HEK293 (cell line): Measurements from ENCODE around the gene ZNF618.

ENCODE experiments used
- CTCF ChIA-PET: fragments of 350-600 bp; formaldehyde crosslinking; extraction: SDS; loops from one replicate; lab custom pipeline; 2021; ENCODE audit warnings: antibody characterized with exemption; lab: Yijun Ruan, JAX
- POLR2A ChIA-PET: fragments of 300-600 bp; formaldehyde crosslinking; extraction: SDS; loops from one replicate; lab custom pipeline; 2020; ENCODE audit warnings: antibody characterized with exemption, inconsistent platforms; lab: Yijun Ruan, JAX
- H3K27ac ChIP-seq: fragments of 200-500 bp; sonication (Bioruptor generic); 2 replicates; pipeline ENCODE4 v1.5.1; 2014; ENCODE audit warnings: low read depth, low read length, control low read depth, inconsistent platforms; ENCODE audit errors: extremely low read depth
- H3K36me3 ChIP-seq, 2 experiments: fragments of 200-500 bp in 1 of 2; sonication (Bioruptor generic) in 1 of 2; 1 replicate in 1 of 2; 2 replicates in 1 of 2; pipeline ENCODE4 v1.5.1; 2014 to 2017; ENCODE audit warnings: inconsistent platforms in 2 of 2, low read length in 2 of 2; ENCODE audit not compliant: control insufficient read depth in 2 of 2, insufficient read depth in 1 of 2
- H3K4me1 ChIP-seq: fragments of 200-500 bp; sonication (Bioruptor generic); 2 replicates; pipeline ENCODE4 v1.5.1; 2014; ENCODE audit warnings: mild to moderate bottlenecking, low read length, inconsistent platforms; ENCODE audit not compliant: control insufficient read depth, insufficient read depth
- H3K4me3 ChIP-seq: 2 replicates; pipeline ENCODE4 v1.5.1; 2011; ENCODE audit warnings: low read depth, mild to moderate bottlenecking, control low read depth, low read length, moderate library complexity
- H3K9me3 ChIP-seq: fragments of 200-500 bp; sonication (Bioruptor generic); 2 replicates; pipeline ENCODE4 v1.5.1; 2014; ENCODE audit warnings: low read depth, low read length, inconsistent platforms; ENCODE audit not compliant: control insufficient read depth, insufficient read depth
- KLF7 ChIP-seq: fragments of 450-650 bp; formaldehyde crosslinking; IDR thresholded peaks from 2 replicates; pipeline ENCODE4 v1.5.1; 2016; ENCODE audit warnings: missing biosample characterization, missing genetic modification characterization, borderline replicate concordance
- MYNN ChIP-seq: fragments of 450-650 bp; formaldehyde crosslinking; IDR thresholded peaks from 2 replicates; pipeline ENCODE4 v1.5.1; 2016; ENCODE audit warnings: missing biosample characterization, missing genetic modification characterization, borderline replicate concordance
- MZF1 ChIP-seq: fragments of 450-650 bp; formaldehyde crosslinking; IDR thresholded peaks from 2 replicates; pipeline ENCODE4 v1.5.1; 2017; ENCODE audit warnings: missing biosample characterization, missing genetic modification characterization, borderline replicate concordance
- SP7 ChIP-seq: fragments of 450-650 bp; formaldehyde crosslinking; IDR thresholded peaks from 2 replicates; pipeline ENCODE4 v1.5.1; 2016; ENCODE audit warnings: missing biosample characterization, missing genetic modification characterization
- YY1 ChIP-seq: fragments of 450-650 bp; formaldehyde crosslinking; IDR thresholded peaks from 2 replicates; pipeline ENCODE4 v1.5.1; 2018; ENCODE audit warnings: missing biosample characterization, missing genetic modification characterization
- ZBTB1 ChIP-seq: fragments of 450-650 bp; formaldehyde crosslinking; IDR thresholded peaks from 2 replicates; pipeline ENCODE4 v1.5.1; 2016; ENCODE audit warnings: missing biosample characterization, missing genetic modification characterization
- ZNF138 ChIP-seq: fragments of 450-650 bp; formaldehyde crosslinking; IDR thresholded peaks from 2 replicates; pipeline ENCODE4 v1.5.1; 2016; ENCODE audit warnings: missing biosample characterization, missing genetic modification characterization, borderline replicate concordance
- ZNF248 ChIP-seq: fragments of 450-650 bp; formaldehyde crosslinking; IDR thresholded peaks from 2 replicates; pipeline ENCODE4 v1.5.1; 2017; ENCODE audit warnings: missing biosample characterization, missing genetic modification characterization
- ZNF311 ChIP-seq: fragments of 450-650 bp; formaldehyde crosslinking; IDR thresholded peaks from 2 replicates; pipeline ENCODE4 v1.5.1; 2017; ENCODE audit warnings: missing biosample characterization, missing genetic modification characterization, borderline replicate concordance
- ZNF37A ChIP-seq: fragments of 450-650 bp; IDR thresholded peaks from 2 replicates; pipeline ENCODE4 v1.5.1; 2018; ENCODE audit warnings: missing biosample characterization, missing genetic modification characterization
- ZNF549 ChIP-seq: fragments of 450-650 bp; IDR thresholded peaks from 2 replicates; pipeline ENCODE4 v1.5.1; 2018; ENCODE audit warnings: missing biosample characterization, missing genetic modification characterization, mild to moderate bottlenecking, inconsistent platforms, moderate library complexity
- ZNF707 ChIP-seq: fragments of 450-650 bp; formaldehyde crosslinking; IDR thresholded peaks from 2 replicates; pipeline ENCODE4 v1.5.1; 2016; ENCODE audit warnings: missing biosample characterization, missing genetic modification characterization
- ZNF776 ChIP-seq: fragments of 450-650 bp; formaldehyde crosslinking; IDR thresholded peaks from 2 replicates; pipeline ENCODE4 v1.5.0; 2017; ENCODE audit warnings: missing biosample characterization, missing genetic modification characterization, borderline replicate concordance
- ZSCAN16 ChIP-seq: fragments of 450-650 bp; formaldehyde crosslinking; IDR thresholded peaks from 2 replicates; pipeline ENCODE4 v1.5.1; 2016; ENCODE audit warnings: missing biosample characterization, missing genetic modification characterization
- TF ChIP-seq, protein P1 (sequence below): fragments of 450-650 bp; formaldehyde crosslinking; IDR thresholded peaks from 2 replicates; pipeline ENCODE4 v1.5.1; 2016; ENCODE audit warnings: missing biosample characterization, missing genetic modification characterization, borderline replicate concordance
- TF ChIP-seq, protein P2 (sequence below): fragments of 450-650 bp; formaldehyde crosslinking; IDR thresholded peaks from 2 replicates; pipeline ENCODE4 v1.5.1; 2016; ENCODE audit warnings: missing biosample characterization, missing genetic modification characterization, low read depth
- TF ChIP-seq, protein P3 (sequence below): fragments of 450-650 bp; IDR thresholded peaks from 2 replicates; pipeline ENCODE4 v1.5.1; 2018; ENCODE audit warnings: missing biosample characterization, missing genetic modification characterization
- TF ChIP-seq, protein P4 (sequence below): fragments of 450-650 bp; formaldehyde crosslinking; IDR thresholded peaks from 2 replicates; pipeline ENCODE4 v1.5.1; 2016; ENCODE audit warnings: missing biosample characterization, missing genetic modification characterization, borderline replicate concordance
- TF ChIP-seq, protein P5 (sequence below): fragments of 450-650 bp; formaldehyde crosslinking; optimal IDR thresholded peaks from 2 replicates; pipeline ENCODE3; 2016; ENCODE audit warnings: missing biosample characterization, mild to moderate bottlenecking, missing genetic modification characterization

The ZNF618 gene

DNA sequence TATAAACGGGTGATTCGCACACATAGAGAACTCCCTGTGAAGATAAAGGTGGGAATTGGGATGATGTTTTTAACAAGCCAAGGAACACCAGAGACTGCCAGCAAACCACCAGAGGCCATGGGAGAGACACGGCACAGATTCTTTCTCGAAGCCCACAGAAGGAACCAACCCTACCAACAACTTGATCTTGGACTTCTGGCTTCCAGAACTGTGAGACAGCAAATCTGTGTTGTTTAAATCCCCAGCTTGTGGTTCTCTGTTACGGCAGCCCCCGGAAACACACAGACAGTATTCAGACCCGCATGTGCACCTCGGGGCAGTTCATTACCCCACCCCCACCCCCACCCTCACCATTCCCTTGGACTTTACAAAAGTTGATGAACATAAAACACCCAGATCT, 189.2 kb downstream of the ZNF618 start:
- Histone ChIP-seq H3K9me3 (no peaks in the 10 kb centered on the region), H3K36me3 (no peaks in the 10 kb centered on the region), H3K4me1 (no peaks in the 10 kb centered on the region), H3K27ac (no peak overlapping the region), H3K4me3 (no peak overlapping the region)
- TF ChIP-seq ZNF37A = no peak
- TF ChIP-seq ZNF549 (tag by site-specific recombination) = no peak
- no peak for TF ChIP-seq ZNF707
- TF ChIP-seq, protein P1, sequence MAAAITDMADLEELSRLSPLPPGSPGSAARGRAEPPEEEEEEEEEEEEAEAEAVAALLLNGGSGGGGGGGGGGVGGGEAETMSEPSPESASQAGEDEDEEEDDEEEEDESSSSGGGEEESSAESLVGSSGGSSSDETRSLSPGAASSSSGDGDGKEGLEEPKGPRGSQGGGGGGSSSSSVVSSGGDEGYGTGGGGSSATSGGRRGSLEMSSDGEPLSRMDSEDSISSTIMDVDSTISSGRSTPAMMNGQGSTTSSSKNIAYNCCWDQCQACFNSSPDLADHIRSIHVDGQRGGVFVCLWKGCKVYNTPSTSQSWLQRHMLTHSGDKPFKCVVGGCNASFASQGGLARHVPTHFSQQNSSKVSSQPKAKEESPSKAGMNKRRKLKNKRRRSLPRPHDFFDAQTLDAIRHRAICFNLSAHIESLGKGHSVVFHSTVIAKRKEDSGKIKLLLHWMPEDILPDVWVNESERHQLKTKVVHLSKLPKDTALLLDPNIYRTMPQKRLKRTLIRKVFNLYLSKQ (tag by site-specific recombination) = no peak
- no peak for TF ChIP-seq ZNF248 (tag by site-specific recombination)
- TF ChIP-seq, protein P2, sequence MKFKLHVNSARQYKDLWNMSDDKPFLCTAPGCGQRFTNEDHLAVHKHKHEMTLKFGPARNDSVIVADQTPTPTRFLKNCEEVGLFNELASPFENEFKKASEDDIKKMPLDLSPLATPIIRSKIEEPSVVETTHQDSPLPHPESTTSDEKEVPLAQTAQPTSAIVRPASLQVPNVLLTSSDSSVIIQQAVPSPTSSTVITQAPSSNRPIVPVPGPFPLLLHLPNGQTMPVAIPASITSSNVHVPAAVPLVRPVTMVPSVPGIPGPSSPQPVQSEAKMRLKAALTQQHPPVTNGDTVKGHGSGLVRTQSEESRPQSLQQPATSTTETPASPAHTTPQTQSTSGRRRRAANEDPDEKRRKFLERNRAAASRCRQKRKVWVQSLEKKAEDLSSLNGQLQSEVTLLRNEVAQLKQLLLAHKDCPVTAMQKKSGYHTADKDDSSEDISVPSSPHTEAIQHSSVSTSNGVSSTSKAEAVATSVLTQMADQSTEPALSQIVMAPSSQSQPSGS = no peak
- no peak for TF ChIP-seq ZNF311 (tag by site-specific recombination)
- TF ChIP-seq ZSCAN16 (tag by site-specific recombination) = no peak
- TF ChIP-seq, protein P3, sequence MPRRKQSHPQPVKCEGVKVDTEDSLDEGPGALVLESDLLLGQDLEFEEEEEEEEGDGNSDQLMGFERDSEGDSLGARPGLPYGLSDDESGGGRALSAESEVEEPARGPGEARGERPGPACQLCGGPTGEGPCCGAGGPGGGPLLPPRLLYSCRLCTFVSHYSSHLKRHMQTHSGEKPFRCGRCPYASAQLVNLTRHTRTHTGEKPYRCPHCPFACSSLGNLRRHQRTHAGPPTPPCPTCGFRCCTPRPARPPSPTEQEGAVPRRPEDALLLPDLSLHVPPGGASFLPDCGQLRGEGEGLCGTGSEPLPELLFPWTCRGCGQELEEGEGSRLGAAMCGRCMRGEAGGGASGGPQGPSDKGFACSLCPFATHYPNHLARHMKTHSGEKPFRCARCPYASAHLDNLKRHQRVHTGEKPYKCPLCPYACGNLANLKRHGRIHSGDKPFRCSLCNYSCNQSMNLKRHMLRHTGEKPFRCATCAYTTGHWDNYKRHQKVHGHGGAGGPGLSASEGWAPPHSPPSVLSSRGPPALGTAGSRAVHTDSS (tag by site-specific recombination) = no peak
- ChIA-PET CTCF (interaction anchor here (1.2 to 2.1 kb wide), 2 partner anchors 17 to 42 kb away, joined by 4 to 8 read pairs; no protein-coding TSS in a partner anchor), POLR2A (no interaction called here)

DNA sequence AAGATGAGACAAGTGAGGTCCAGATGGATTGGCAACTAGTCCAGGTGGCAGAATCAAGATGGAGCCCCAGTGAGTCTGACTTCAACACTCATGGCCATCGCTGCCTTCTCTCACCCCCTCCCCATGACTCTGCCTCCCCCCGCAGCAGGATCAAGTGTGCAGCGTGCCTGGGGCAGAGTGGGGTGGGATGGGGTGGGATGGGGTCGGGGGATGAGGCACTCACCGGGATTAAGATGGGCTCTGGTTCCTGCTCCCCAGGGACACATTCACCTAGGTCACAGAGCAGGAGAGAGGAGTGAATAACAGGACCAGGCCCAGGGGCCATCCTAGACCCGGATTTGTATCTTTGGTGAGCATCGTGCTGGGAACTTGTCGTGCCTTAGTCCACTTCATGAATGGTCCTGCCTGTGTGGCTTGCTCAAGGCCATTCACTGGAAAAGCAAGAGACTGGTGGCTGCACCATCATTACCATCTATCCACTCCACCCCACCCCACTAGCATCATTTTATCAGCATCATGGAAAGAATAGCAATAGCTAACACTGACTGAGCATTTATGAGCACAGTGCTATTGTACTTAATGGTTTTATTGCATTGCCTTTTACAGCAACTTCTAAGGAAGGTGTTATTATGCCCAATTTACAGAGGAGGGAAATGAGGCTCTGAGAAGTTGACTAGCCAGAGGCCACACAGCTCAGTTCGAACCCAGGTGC, 193.5 kb downstream of the ZNF618 start:
- no peaks in the 10 kb centered on the region for H3K36me3 ChIP-seq
- no peaks in the 10 kb centered on the region for H3K4me1 ChIP-seq
- no peak overlapping the region for H3K27ac ChIP-seq
- ChIA-PET POLR2A (no interaction called here), CTCF (interaction anchor here (1.1 to 3.4 kb wide), 2 partner anchors 13 to 15 kb away, joined by 3 to 23 read pairs; no protein-coding TSS in a partner anchor)
- no peak overlapping the region for H3K4me3 ChIP-seq
- H3K9me3 ChIP-seq = no peaks in the 10 kb centered on the region
- TF ChIP-seq MYNN (tag by site-specific recombination) = no peak
- TF ChIP-seq ZNF776 (tag by site-specific recombination) = no peak
- TF ChIP-seq SP7 (tag by site-specific recombination) = no peak
- no peak for TF ChIP-seq ZNF138 (tag by site-specific recombination)
- no peak for TF ChIP-seq ZNF549 (tag by site-specific recombination)
- TF ChIP-seq, protein P3 (tag by site-specific recombination) = no peak
- no peak for TF ChIP-seq ZBTB1 (tag by site-specific recombination)
- TF ChIP-seq, protein P4, sequence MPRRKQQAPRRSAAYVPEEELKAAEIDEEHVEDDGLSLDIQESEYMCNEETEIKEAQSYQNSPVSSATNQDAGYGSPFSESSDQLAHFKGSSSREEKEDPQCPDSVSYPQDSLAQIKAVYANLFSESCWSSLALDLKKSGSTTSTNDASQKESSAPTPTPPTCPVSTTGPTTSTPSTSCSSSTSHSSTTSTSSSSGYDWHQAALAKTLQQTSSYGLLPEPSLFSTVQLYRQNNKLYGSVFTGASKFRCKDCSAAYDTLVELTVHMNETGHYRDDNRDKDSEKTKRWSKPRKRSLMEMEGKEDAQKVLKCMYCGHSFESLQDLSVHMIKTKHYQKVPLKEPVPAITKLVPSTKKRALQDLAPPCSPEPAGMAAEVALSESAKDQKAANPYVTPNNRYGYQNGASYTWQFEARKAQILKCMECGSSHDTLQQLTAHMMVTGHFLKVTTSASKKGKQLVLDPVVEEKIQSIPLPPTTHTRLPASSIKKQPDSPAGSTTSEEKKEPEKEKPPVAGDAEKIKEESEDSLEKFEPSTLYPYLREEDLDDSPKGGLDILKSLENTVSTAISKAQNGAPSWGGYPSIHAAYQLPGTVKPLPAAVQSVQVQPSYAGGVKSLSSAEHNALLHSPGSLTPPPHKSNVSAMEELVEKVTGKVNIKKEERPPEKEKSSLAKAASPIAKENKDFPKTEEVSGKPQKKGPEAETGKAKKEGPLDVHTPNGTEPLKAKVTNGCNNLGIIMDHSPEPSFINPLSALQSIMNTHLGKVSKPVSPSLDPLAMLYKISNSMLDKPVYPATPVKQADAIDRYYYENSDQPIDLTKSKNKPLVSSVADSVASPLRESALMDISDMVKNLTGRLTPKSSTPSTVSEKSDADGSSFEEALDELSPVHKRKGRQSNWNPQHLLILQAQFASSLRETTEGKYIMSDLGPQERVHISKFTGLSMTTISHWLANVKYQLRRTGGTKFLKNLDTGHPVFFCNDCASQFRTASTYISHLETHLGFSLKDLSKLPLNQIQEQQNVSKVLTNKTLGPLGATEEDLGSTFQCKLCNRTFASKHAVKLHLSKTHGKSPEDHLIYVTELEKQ (tag by site-specific recombination) = no peak
- no peak for TF ChIP-seq YY1 (tag by site-specific recombination)
- no peak for TF ChIP-seq KLF7 (tag by site-specific recombination)
- TF ChIP-seq, protein P5, sequence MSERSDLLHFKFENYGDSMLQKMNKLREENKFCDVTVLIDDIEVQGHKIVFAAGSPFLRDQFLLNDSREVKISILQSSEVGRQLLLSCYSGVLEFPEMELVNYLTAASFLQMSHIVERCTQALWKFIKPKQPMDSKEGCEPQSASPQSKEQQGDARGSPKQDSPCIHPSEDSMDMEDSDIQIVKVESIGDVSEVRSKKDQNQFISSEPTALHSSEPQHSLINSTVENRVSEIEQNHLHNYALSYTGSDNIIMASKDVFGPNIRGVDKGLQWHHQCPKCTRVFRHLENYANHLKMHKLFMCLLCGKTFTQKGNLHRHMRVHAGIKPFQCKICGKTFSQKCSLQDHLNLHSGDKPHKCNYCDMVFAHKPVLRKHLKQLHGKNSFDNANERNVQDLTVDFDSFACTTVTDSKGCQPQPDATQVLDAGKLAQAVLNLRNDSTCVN (tag by site-specific recombination) = no peak
- no peak for TF ChIP-seq MZF1 (tag by site-specific recombination)
